ENCODE measurements around the gene ENGASE.

DNA sequence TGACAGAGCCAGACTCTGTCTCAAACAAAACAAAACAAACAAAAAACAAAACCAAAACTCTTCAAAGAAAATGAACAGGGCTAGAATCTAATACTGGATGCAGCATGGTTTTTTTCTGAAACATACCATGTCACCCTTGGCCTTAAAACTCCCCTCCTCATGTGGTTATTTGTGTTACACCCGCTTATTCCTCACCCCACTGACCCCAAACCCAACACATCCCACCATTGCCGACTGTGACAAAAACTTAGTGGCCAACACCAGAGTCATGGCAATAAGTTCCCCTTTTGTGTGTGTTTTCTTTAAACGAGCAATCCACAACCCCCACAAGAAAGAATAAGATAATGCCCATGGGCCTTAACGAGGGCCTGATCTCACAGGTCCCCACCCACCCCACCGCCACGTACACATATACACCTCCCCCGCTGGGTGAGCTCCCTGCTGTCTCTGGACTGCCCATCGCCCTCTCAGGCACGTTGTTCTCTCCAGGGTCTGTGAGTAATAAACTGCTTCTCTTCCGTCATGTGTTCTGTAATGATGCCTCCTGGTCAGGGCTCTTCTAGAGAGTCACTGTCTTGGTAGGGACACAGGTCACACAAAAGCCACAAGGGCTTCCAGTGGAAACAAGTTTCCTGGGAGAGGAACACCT lies 16.8 kb upstream of the ENGASE start:
- TF ChIP-seq POLR2A (IDR thresholded peaks at IDR 0.05) = no peak
- no peak for TF ChIP-seq CTCF (IDR thresholded peaks at IDR 0.05)

Data from testis (tissue), 2 donors.